Endothelial cell of umbilical vein (primary cell): ENCODE data around the gene DLX6. TPM values are rescaled to one million over a fixed set of nuclear protein-coding genes. Genes with fewer than 3 reads are reported as not detected.

Experiments
- BruUV-seq: library from RNA; stranded (reverse); fragments of 400-500 nt; replicated peaks from 2 replicates; lab custom pipeline; 2021; lab: Mats Ljungman, UMichigan
- CTCF ChIA-PET: fragments of 300-600, 350-600 bp; sonication (Branson Sonifier 250); formaldehyde crosslinking; loops from one replicate; lab custom pipeline; 2021; ENCODE audit warnings: antibody characterized with exemption, inconsistent platforms; lab: Charles Lee
- POLR2A ChIA-PET: fragments of 300-600, 350-600 bp; sonication (Branson Sonifier 250); formaldehyde crosslinking; loops from one replicate; lab custom pipeline; 2021; ENCODE audit warnings: antibody characterized with exemption, inconsistent platforms; lab: Charles Lee
- DNase-seq: peaks from one replicate; pipeline ENCODE4 v3.0.0-alpha.2; 2011; ENCODE audit warnings: low read depth, low spot score
- FAIRE-seq: peaks from 2 replicates; lab custom pipeline; 2011; peaks lifted over from hg19 to GRCh38; lab: Jason Lieb, UNC
- H2AFZ ChIP-seq: 2 replicates; pipeline ENCODE4 v1.6.0; 2012; ENCODE audit warnings: low read depth, low read length, control low read depth, inconsistent platforms
- H3K27ac ChIP-seq: 2 replicates; pipeline ENCODE4 v1.5.1; 2011; ENCODE audit warnings: low read depth, mild to moderate bottlenecking, control low read depth, low read length, moderate library complexity; ENCODE audit not compliant: insufficient read depth
- H3K27me3 ChIP-seq, 2 experiments: 2 replicates each; pipeline versions ENCODE4 v1.6.0 to v1.6.1; 2011; ENCODE audit warnings: low read length in 2 of 2, mixed read lengths in 1 of 2; ENCODE audit not compliant: control insufficient read depth in 2 of 2, insufficient read depth in 2 of 2
- H3K36me3 ChIP-seq, 2 experiments: 2 replicates in 1 of 2; 3 replicates in 1 of 2; pipeline ENCODE4 v1.5.1; 2011; ENCODE audit warnings: low read length in 2 of 2, mild to moderate bottlenecking in 1 of 2, moderate library complexity in 1 of 2; ENCODE audit not compliant: control insufficient read depth in 2 of 2, insufficient read depth in 2 of 2; ENCODE audit errors: extremely low read depth in 1 of 2
- H3K4me1 ChIP-seq: 3 replicates; pipeline ENCODE4 v1.5.1; 2011; ENCODE audit warnings: mild to moderate bottlenecking, low read length; ENCODE audit not compliant: control insufficient read depth, insufficient read depth; ENCODE audit errors: extremely low read depth
- H3K4me2 ChIP-seq: 2 replicates; pipeline ENCODE4 v1.6.1; 2011; ENCODE audit warnings: low read length, control low read depth, mixed read lengths; ENCODE audit not compliant: insufficient read depth
- H3K4me3 ChIP-seq, 3 experiments: fragments of 200-600 bp in 1 of 3; sonication (generic), shearing (Covaris generic) in 1 of 3; replicated peaks in 1 of 3; 2 replicates each; pipeline ENCODE4 v1.5.1; 2011 to 2016; ENCODE audit warnings: control low read depth in 3 of 3, low read length in 3 of 3, mild to moderate bottlenecking in 2 of 3, inconsistent platforms in 1 of 3, low read depth in 1 of 3, moderate library complexity in 1 of 3; ENCODE audit not compliant: insufficient read depth in 1 of 3
- H3K79me2 ChIP-seq: 2 replicates; pipeline ENCODE4 v1.6.0; 2012; ENCODE audit warnings: low read length, inconsistent platforms; ENCODE audit not compliant: control insufficient read depth, insufficient read depth
- H3K9ac ChIP-seq: replicated peaks from 2 replicates; pipeline ENCODE3; 2011; ENCODE audit warnings: low read length, control low read depth; ENCODE audit not compliant: insufficient read depth; ENCODE audit errors: extremely low read depth
- H3K9me1 ChIP-seq: replicated peaks from 3 replicates; pipeline ENCODE4 v1.6.0; 2011; ENCODE audit warnings: mild to moderate bottlenecking, low read length; ENCODE audit not compliant: control insufficient read depth, insufficient read depth; ENCODE audit errors: extremely low read depth
- H3K9me3 ChIP-seq: replicated peaks from 2 replicates; pipeline ENCODE4 v1.5.1; 2012; ENCODE audit warnings: low read length, inconsistent platforms; ENCODE audit not compliant: control insufficient read depth, insufficient read depth
- H4K20me1 ChIP-seq: replicated peaks from 2 replicates; pipeline ENCODE3; 2011; ENCODE audit warnings: mild to moderate bottlenecking, low read length; ENCODE audit not compliant: control insufficient read depth, insufficient read depth; ENCODE audit errors: extremely low read depth
- EZH2 ChIP-seq: IDR thresholded peaks from 2 replicates; pipeline ENCODE4 v1.6.1; 2012; ENCODE audit warnings: borderline replicate concordance, low read depth, mild to moderate bottlenecking, moderate library complexity, low read length, inconsistent platforms; ENCODE audit not compliant: severe bottlenecking
- FOS ChIP-seq: IDR thresholded peaks from 2 replicates; pipeline ENCODE4 v1.6.1; 2011; ENCODE audit warnings: mild to moderate bottlenecking, low read length, moderate library complexity, borderline replicate concordance; ENCODE audit not compliant: insufficient read depth
- GATA2 ChIP-seq: IDR thresholded peaks from 2 replicates; pipeline ENCODE4 v1.7.0; 2011; ENCODE audit warnings: low read depth, mild to moderate bottlenecking, moderate library complexity, mixed read lengths, low read length; ENCODE audit not compliant: insufficient read length, insufficient read depth
- JUN ChIP-seq: IDR thresholded peaks from 2 replicates; pipeline ENCODE4 v1.6.1; 2011; ENCODE audit warnings: borderline replicate concordance, low read depth; ENCODE audit not compliant: insufficient read length, insufficient read depth
- MAX ChIP-seq: IDR thresholded peaks from 2 replicates; pipeline ENCODE4 v1.6.1; 2011; ENCODE audit not compliant: insufficient read depth, insufficient read length
- MYC ChIP-seq: IDR thresholded peaks from one replicate; pipeline ENCODE4 v1.6.1; 2011; ENCODE audit warnings: mild to moderate bottlenecking, low read depth, low read length
- POLR2A ChIP-seq: IDR thresholded peaks from 2 replicates; pipeline ENCODE4 v1.6.1; 2012; ENCODE audit warnings: low read depth, mild to moderate bottlenecking, control low read depth, low read length
- POLR2AphosphoS5 ChIP-seq: IDR thresholded peaks from 2 replicates; pipeline ENCODE4 v1.6.1; 2012; ENCODE audit warnings: low read depth, mild to moderate bottlenecking, control low read depth, low read length, moderate library complexity; ENCODE audit not compliant: insufficient read depth
- dilution Hi-C: fragments of 300-500 bp; cut with MboI; formaldehyde crosslinking; loops from one replicate; pipeline ENCODE4 v1.15.0; 2019; ENCODE audit warnings: low sequenced_read_pairs; ENCODE audit not compliant: extremely low pct_ligation_motif_present
- intact Hi-C: fragments of 100-400 bp; cut with micrococcal nuclease; formaldehyde crosslinking; loops from one replicate; pipeline ENCODE4 v1.10.0; 2022
- polyA plus RNA-seq, 4 experiments: library from polyadenylated mRNA; depleted of rRNA in 3 of 4; stranded (reverse) in 3 of 4; unstranded in 1 of 4; fragments of >200 nt; gene quantifications; 2 replicates each; pipeline versions ENCODE4 v1.2.1 to v1.2.3, GENCODE V29; 2011 to 2012; ENCODE audit warnings: missing spikeins in 1 of 4
- total RNA-seq: library from RNA; stranded (reverse); gene quantifications from 2 replicates; pipeline ENCODE4 v1.2.3, GENCODE V29; 2021
- TF ChIP-seq, protein P1 (sequence below), 2 donors: IDR thresholded peaks; 1 replicate in 1 of 2; 2 replicates in 1 of 2; pipeline ENCODE4 v1.5.1; 2011; ENCODE audit warnings: low read length in 2 of 2, mild to moderate bottlenecking in 2 of 2, moderate library complexity in 2 of 2, control low read depth in 1 of 2, inconsistent platforms in 1 of 2, low read depth in 1 of 2; ENCODE audit not compliant: insufficient read depth in 1 of 2; ENCODE audit errors: extremely low read depth in 1 of 2

DLX6 gene
- total and polyA plus RNA-seq, 2 donors (not counting 3 experiments of a cell fraction or from before 2014, with no cell fraction given), result not detected

DNA sequence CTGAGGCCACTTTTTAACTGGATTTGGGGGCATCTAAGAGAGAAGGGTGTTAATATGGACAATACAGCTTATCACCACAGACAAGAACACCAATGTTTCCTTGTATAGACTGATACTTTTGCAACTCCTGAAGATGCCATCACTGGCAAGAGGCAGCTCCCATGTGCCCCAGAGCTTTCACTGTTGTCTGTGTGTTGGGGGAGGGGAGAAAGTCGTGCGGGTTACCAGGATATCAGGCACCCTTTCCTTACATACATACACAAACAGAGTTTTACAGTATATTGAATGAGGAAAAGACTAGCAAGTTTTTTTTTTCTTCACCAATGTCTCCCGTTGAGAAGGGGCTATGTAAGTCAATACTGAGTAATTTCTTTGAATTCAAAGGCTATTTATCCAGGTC is 4.1 kb upstream of the DLX6 start:
- no TSS peak for BruUV-seq
- H4K20me1 ChIP-seq, result no peaks in the 10 kb centered on the region
- ChIA-PET POLR2A (no interaction called here), CTCF (interaction anchor here (2.9 to 3.1 kb wide), 2 partner anchors 26 kb away, joined by 8 to 13 read pairs; no protein-coding TSS in a partner anchor)
- peaks cover 3% of the 10 kb centered on the region for H3K4me1 ChIP-seq
- dilution Hi-C loops (no loop called here), intact Hi-C loops (no loop called here)
- no peaks in the 10 kb centered on the region for H3K79me2 ChIP-seq
- no peak overlapping the region for H3K27ac ChIP-seq
- no peak for DNase-seq
- H2AFZ ChIP-seq, result no peak overlapping the region
- no peak overlapping the region for H3K9ac ChIP-seq
- FAIRE-seq, result no peak
- no peaks in the 10 kb centered on the region for H3K9me1 ChIP-seq
- H3K4me2 ChIP-seq, result no peak overlapping the region
- TF ChIP-seq POLR2A (no peak), MAX (no peak), POLR2AphosphoS5 (no peak), MYC (no peak), JUN (no peak), GATA2 (no peak), EZH2 (no peak), FOS (no peak)
- TF ChIP-seq, protein P1, sequence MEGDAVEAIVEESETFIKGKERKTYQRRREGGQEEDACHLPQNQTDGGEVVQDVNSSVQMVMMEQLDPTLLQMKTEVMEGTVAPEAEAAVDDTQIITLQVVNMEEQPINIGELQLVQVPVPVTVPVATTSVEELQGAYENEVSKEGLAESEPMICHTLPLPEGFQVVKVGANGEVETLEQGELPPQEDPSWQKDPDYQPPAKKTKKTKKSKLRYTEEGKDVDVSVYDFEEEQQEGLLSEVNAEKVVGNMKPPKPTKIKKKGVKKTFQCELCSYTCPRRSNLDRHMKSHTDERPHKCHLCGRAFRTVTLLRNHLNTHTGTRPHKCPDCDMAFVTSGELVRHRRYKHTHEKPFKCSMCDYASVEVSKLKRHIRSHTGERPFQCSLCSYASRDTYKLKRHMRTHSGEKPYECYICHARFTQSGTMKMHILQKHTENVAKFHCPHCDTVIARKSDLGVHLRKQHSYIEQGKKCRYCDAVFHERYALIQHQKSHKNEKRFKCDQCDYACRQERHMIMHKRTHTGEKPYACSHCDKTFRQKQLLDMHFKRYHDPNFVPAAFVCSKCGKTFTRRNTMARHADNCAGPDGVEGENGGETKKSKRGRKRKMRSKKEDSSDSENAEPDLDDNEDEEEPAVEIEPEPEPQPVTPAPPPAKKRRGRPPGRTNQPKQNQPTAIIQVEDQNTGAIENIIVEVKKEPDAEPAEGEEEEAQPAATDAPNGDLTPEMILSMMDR (IDR thresholded peaks at IDR 0.05; ENCODE audit: extremely low read depth in 1 of 2, insufficient read depth in 1 of 2, low read depth in 1 of 2, low read length in 2 of 2), result no peak
- H3K36me3 ChIP-seq, result no peaks in the 10 kb centered on the region
- H3K4me3 ChIP-seq, result no peak overlapping the region
- H3K27me3 ChIP-seq, result peaks cover 90 to 96% of the 10 kb centered on the region in 2 experiments
- no peaks in the 10 kb centered on the region for H3K9me3 ChIP-seq
